ENCODE results near the gene DONSON. TPM values are rescaled to one million over a fixed set of nuclear protein-coding genes. Genes with fewer than 3 reads are reported as not detected.

DONSON gene
- total and polyA plus RNA-seq, 9 of the 15 experiments (the other 6 are each of a cell fraction or from before 2014, with no cell fraction given), result 26.7 to 124 (median 62.6) TPM

- TF ChIP-seq RNF219 (CRISPR knock-in tag; IDR thresholded peaks at IDR 0.05) (no peak), PTRF (tag; IDR thresholded peaks at IDR 0.05) (no peak), NELFE (IDR thresholded peaks at IDR 0.05; ENCODE audit: insufficient read depth, insufficient read length) (no peak), ZNF511 (CRISPR knock-in tag; IDR thresholded peaks at IDR 0.05) (peak; percentile 77; the same call in 1 of the 2 replicates)
These were observed 47.3 kb downstream of the DONSON start (continued) for GRCh38 chr21:33541105-33541711.

GRCh38 chr21:33540711-33541104 lies 47.8 kb downstream of the DONSON start:
- ATAC-seq, result no peak
- peak overlapping the region; percentile 99 for H3K27ac ChIP-seq (ENCODE audit: extremely low read depth, low read depth, low read length)
- no peaks in the 10 kb centered on the region for H3K9me1 ChIP-seq (ENCODE audit: control insufficient read depth, insufficient read depth, low read length)
- H3K4me2 ChIP-seq (ENCODE audit: insufficient read depth, low read length), result peak overlapping the region; percentile 94
- no peak for FAIRE-seq
- ChIA-PET CTCF (ENCODE audit: low intra/inter-chr PET ratio) (no interaction called here), POLR2A (interaction anchor here (0.7 to 6.9 kb wide), 7 partner anchors 9 to 787 kb away, joined by 3 to 99 read pairs (median 7); partner anchors contain the start of gene TMEM50B)
- H3K79me2 ChIP-seq (ENCODE audit: control insufficient read depth, insufficient read depth, low read length), result peaks cover 98% of the 10 kb centered on the region
- intact Hi-C loops (cut with micrococcal nuclease), result loop anchor here (5.0 kb wide), 3 partner anchors 138 to 352 kb away; partner anchors contain the start of gene IFNGR2
- peak overlapping the region; percentile 71 for H3K4me3 ChIP-seq
- peaks cover 17% of the 10 kb centered on the region for H4K20me1 ChIP-seq (replicated peaks; ENCODE audit: control insufficient read depth, insufficient read depth, low read length)
- peaks cover 3 to 12% of the 10 kb centered on the region in 2 experiments; a peak in 3 of 5 replicates for H3K4me1 ChIP-seq (replicated peaks in 1 of 2; ENCODE audit: control insufficient read depth in 2 of 2, insufficient read depth in 2 of 2, low read length in 2 of 2)
- H3K9me3 ChIP-seq (replicated peaks; ENCODE audit: control insufficient read depth, insufficient read depth, low read depth, low read length), result peaks cover 10% of the 10 kb centered on the region; the same call in 1 of the 2 replicates
- in situ Hi-C loops (cut with MboI), result no loop called here
- H2AFZ ChIP-seq (ENCODE audit: low read depth, low read length), result no peak overlapping the region
- BruUV-seq (replicated peaks), result no TSS peak
- peak overlapping the region in 1 of 2 experiments; percentile 98; a peak in 2 of 4 replicates for H3K9ac ChIP-seq (ENCODE audit: insufficient read depth in 1 of 2, low read depth in 2 of 2, low read length in 2 of 2)
- peaks cover 60% of the 10 kb centered on the region for H3K36me3 ChIP-seq (ENCODE audit: control insufficient read depth, insufficient read depth, low read length)
- H3K27me3 ChIP-seq (ENCODE audit: control insufficient read depth in 2 of 2, insufficient read depth in 2 of 2, low read length in 2 of 2), result no peaks in the 10 kb centered on the region
- 0% methylated on average over 3 of the region's 3 CpGs for WGBS (ENCODE audit: insufficient coverage, low coverage, missing lambda C conversion rate)
- peak in 1 of 4 experiments; percentile 31 for DNase-seq (ENCODE audit: extremely low read depth in 1 of 4, low spot score in 3 of 4)
- TF ChIP-seq ZNF778 (CRISPR knock-in tag; IDR thresholded peaks at IDR 0.05), result no peak
- TF ChIP-seq ZNF24 (IDR thresholded peaks at IDR 0.05), result no peak
- no peak for TF ChIP-seq CREM (IDR thresholded peaks at IDR 0.05; ENCODE audit: low read depth)
- TF ChIP-seq SMARCC2 (IDR thresholded peaks at IDR 0.05; ENCODE audit: low read depth), result no peak
- TF ChIP-seq ZBTB43 (CRISPR knock-in tag; IDR thresholded peaks at IDR 0.05), result no peak
- no peak for TF ChIP-seq TAF15 (IDR thresholded peaks at IDR 0.05; ENCODE audit: low read depth, low read length)
- no peak for TF ChIP-seq NCOR1 (IDR thresholded peaks at IDR 0.05)
- no peak for TF ChIP-seq NCOA4 (IDR thresholded peaks at IDR 0.05; ENCODE audit: partially characterized antibody)
- no peak for TF ChIP-seq CHD2 (IDR thresholded peaks at IDR 0.05; ENCODE audit: low read depth, low read length)
- TF ChIP-seq GATAD2B (IDR thresholded peaks at IDR 0.05; ENCODE audit: borderline replicate concordance), result 0 out of 2 replicates have a peak, but pooled peaks have one; percentile 22
- no peak for TF ChIP-seq FOXA3 (CRISPR knock-in tag; conservative IDR thresholded peaks at IDR 0.05 in 1 of 2, IDR thresholded peaks at IDR 0.05 in 1 of 2)
- 0 out of 2 replicates have a peak, but pooled peaks have one; percentile 2 for TF ChIP-seq EP300 (IDR thresholded peaks at IDR 0.05; ENCODE audit: low read length)
- peak in 1 of 2 experiments; percentile 31; a peak in 1 of 4 replicates for TF ChIP-seq MAZ (CRISPR knock-in tag; conservative IDR thresholded peaks at IDR 0.05 in 1 of 2, IDR thresholded peaks at IDR 0.05 in 1 of 2)
